Measurements from ENCODE around the gene XBP1.

The XBP1 gene

GRCh38 chr22:28835630-28836189 lies 35.3 kb upstream of the XBP1 start:
- no peak for DNase-seq (ENCODE audit: low spot score)
- no peak for TF ChIP-seq CTCF (IDR thresholded peaks at IDR 0.05; ENCODE audit: borderline replicate concordance, control extremely low read depth, extremely low read depth, insufficient read depth, missing control alignments)
- in situ Hi-C loops (cut with MboI; ENCODE audit: low sequenced_read_pairs, unreplicated experiment) = loop anchor here (25.0 kb wide), 1 partner anchor 798 kb away; no protein-coding TSS in a partner anchor

- in situ Hi-C loops (cut with MboI; ENCODE audit: low sequenced_read_pairs, unreplicated experiment) = loop anchor here (25.0 kb wide), 1 partner anchor 796 kb away; no protein-coding TSS in a partner anchor
- no peak for TF ChIP-seq CTCF (IDR thresholded peaks at IDR 0.05; ENCODE audit: borderline replicate concordance, control extremely low read depth, extremely low read depth, insufficient read depth, missing control alignments)
- DNase-seq (ENCODE audit: low spot score) = no peak
Observed at GRCh38 chr22:28833276-28833923, 33.0 kb upstream of the XBP1 start.

- no peak for TF ChIP-seq CTCF (IDR thresholded peaks at IDR 0.05; ENCODE audit: borderline replicate concordance, control extremely low read depth, extremely low read depth, insufficient read depth, missing control alignments)
- DNase-seq (ENCODE audit: low spot score) = no peak
- in situ Hi-C loops (cut with MboI; ENCODE audit: low sequenced_read_pairs, unreplicated experiment) = loop anchor here (25.0 kb wide), 1 partner anchor 795 kb away; no protein-coding TSS in a partner anchor
Observed at GRCh38 chr22:28832731-28833130, 32.4 kb upstream of the XBP1 start.

- DNase-seq (ENCODE audit: low spot score) = no peak
- in situ Hi-C loops (cut with MboI; ENCODE audit: low sequenced_read_pairs, unreplicated experiment) = loop anchor here (25.0 kb wide), 1 partner anchor 794 kb away; no protein-coding TSS in a partner anchor
- no peak for TF ChIP-seq CTCF (IDR thresholded peaks at IDR 0.05; ENCODE audit: borderline replicate concordance, control extremely low read depth, extremely low read depth, insufficient read depth, missing control alignments)
Observed at GRCh38 chr22:28831140-28832072, 31.0 kb upstream of the XBP1 start.

- no peak for DNase-seq (ENCODE audit: low spot score)
- in situ Hi-C loops (cut with MboI; ENCODE audit: low sequenced_read_pairs, unreplicated experiment) = loop anchor here (25.0 kb wide), 1 partner anchor 793 kb away; no protein-coding TSS in a partner anchor
- no peak for TF ChIP-seq CTCF (IDR thresholded peaks at IDR 0.05; ENCODE audit: borderline replicate concordance, control extremely low read depth, extremely low read depth, insufficient read depth, missing control alignments)
Observed at GRCh38 chr22:28830441-28830840, 30.1 kb upstream of the XBP1 start.
